Activated CD4-positive, alpha-beta T cell treated with anti-CD3 and anti-CD28 coated beads for 4 hours (primary cell): ENCODE measurements around the gene CUBN.

ENCODE experiments used
- DNase-seq, 2 donors: peaks; one replicate each; pipeline ENCODE4 v3.0.0-alpha.2; 2020

The CUBN gene

GRCh38 chr10:16944402-16944801, 185.2 kb downstream of the CUBN start:
- DNase-seq, result no peak

- DNase-seq, result no peak
Measured at GRCh38 chr10:16943295-16944285, 186.0 kb downstream of the CUBN start.

GRCh38 chr10:16942381-16943078, 187.1 kb downstream of the CUBN start:
- no peak for DNase-seq

GRCh38 chr10:16941870-16942269, 187.7 kb downstream of the CUBN start:
- no peak for DNase-seq

GRCh38 chr10:16941067-16941466, 188.5 kb downstream of the CUBN start:
- no peak for DNase-seq

GRCh38 chr10:16938952-16939351, 190.7 kb downstream of the CUBN start:
- DNase-seq, result no peak

- no peak for DNase-seq
Measured at GRCh38 chr10:16934461-16934860, 195.2 kb downstream of the CUBN start.

GRCh38 chr10:16933783-16934182, 195.8 kb downstream of the CUBN start:
- no peak for DNase-seq

- DNase-seq, result no peak
Measured at GRCh38 chr10:16931930-16932329, 197.7 kb downstream of the CUBN start.

- DNase-seq, result no peak
Measured at GRCh38 chr10:16930540-16930939, 199.1 kb downstream of the CUBN start.

GRCh38 chr10:16929069-16929468, 200.5 kb downstream of the CUBN start:
- no peak for DNase-seq

- no peak for DNase-seq
Measured at GRCh38 chr10:16927546-16927945, 202.1 kb downstream of the CUBN start.

- no peak for DNase-seq
Measured at GRCh38 chr10:16923726-16924125, 205.9 kb downstream of the CUBN start.

GRCh38 chr10:16923309-16923708, 206.3 kb downstream of the CUBN start:
- DNase-seq, result no peak

- no peak for DNase-seq
Measured at GRCh38 chr10:16919121-16919982, 210.3 kb downstream of the CUBN start.

GRCh38 chr10:16916496-16916895, 213.1 kb downstream of the CUBN start:
- DNase-seq, result no peak

- DNase-seq, result peak in 1 of 2 donors; percentile 13
Measured at GRCh38 chr10:16915300-16915699, 214.3 kb downstream of the CUBN start.

GRCh38 chr10:16913266-16913665, 216.3 kb downstream of the CUBN start:
- no peak for DNase-seq

- DNase-seq, result no peak
Measured at GRCh38 chr10:16910793-16911164, 218.8 kb downstream of the CUBN start.

- no peak for DNase-seq
Measured at GRCh38 chr10:16909961-16910792, 219.4 kb downstream of the CUBN start.

- DNase-seq, result no peak
Measured at GRCh38 chr10:16909271-16909767, 220.3 kb downstream of the CUBN start.

- DNase-seq, result no peak
Measured at GRCh38 chr10:16907687-16908086, 221.9 kb downstream of the CUBN start.
